Measurements from ENCODE around the gene QSOX2.

QSOX2 gene

DNA sequence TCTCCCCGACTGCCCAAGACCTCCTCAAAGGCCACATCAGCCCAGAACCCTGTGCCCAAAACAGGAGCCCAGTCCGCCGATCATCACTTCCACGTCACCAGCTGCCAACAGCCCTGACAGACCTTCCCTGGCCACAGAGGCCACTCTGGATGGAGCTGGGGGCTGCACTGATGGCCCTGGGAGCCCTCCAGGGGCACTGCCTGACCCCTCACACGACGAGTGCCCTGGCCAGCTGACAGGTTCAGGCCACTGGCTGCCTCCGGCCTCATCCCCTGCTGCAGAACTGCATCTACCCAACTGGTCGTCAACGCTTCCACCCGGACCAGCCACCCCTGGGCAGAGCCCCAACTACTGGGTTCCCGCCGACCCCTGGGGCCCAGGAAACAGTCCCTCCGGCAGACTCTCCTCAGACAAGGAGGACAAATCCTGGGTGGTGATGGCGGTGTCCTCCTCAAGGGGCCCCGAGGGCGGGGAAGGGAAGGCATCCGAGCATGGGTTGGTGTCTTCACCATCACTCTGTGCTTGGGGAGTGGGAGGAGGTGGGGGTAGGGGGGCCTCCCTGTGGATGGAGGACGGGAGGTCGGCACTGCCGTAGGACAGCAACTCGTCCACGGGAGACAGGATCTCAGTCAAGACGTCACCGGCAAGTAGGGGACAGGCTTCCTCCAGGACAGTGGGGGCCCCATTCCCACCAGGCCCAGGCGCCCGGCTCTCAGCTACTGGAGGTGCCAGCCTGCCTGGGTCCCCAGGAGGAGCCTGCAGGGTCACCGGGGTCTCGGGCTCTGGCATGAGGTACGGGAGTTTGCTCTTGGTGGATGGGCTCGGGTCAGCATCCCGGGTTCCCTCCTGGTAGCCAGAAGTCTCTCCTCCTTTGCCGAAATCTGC, 7.9 kb upstream of the QSOX2 start:
- FAIRE-seq (no peak), DNase-seq (ENCODE audit: insufficient read length) (no peak)
- TF ChIP-seq POLR2A (IDR thresholded peaks at IDR 0.05; ENCODE audit: low read depth, low read length) (no peak), TAF1 (IDR thresholded peaks at IDR 0.05; ENCODE audit: borderline replicate concordance, low read depth, low read length) (no peak), POLR2AphosphoS5 (IDR thresholded peaks at IDR 0.05; ENCODE audit: low read depth, low read length) (no peak)

DNA sequence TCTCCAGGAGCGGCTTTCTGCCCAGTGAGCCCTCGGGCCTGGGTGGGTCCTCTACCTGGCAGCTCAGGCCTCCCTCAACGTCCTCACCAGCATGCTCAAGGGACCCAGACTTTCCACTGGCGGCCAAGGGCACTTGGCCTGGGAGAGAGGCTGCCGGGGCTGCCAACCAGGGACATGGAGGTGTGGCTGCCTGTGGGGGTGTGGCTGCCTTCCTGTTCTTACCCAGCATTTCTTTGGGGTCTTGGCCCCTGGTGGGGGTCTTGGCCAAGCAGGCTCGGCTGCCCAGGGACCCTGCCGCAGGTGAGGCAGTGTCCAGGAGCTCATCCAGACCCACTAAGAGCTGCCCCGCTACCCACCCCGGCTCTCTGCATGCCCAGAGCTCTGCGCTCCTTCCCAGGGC, 7.2 kb upstream of the QSOX2 start:
- FAIRE-seq (no peak), DNase-seq (ENCODE audit: insufficient read length) (no peak)
- TF ChIP-seq POLR2A (IDR thresholded peaks at IDR 0.05; ENCODE audit: low read depth, low read length): no peak
- TF ChIP-seq TAF1 (IDR thresholded peaks at IDR 0.05; ENCODE audit: borderline replicate concordance, low read depth, low read length): no peak
- TF ChIP-seq POLR2AphosphoS5 (IDR thresholded peaks at IDR 0.05; ENCODE audit: low read depth, low read length): no peak

DNA sequence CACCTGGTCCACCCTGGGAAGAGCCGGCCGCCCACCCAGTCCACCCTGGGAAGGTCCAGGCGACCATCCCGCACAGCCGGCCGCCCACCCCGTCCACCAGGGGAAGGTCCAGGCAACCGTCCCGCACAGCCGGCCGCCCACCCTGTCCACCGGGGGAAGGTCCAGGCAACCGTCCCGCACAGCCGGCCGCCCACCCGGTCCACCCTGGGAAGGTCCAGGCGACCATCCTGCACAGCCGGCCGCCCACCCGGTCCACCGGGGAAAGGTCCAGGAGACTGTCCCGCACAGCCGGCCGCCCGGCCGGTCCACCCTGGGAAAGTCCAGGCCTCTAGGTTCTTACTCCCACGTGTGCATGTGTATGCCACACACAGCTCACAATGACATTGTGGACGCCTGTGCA, 6.7 kb upstream of the QSOX2 start:
- TF ChIP-seq TAF1 (IDR thresholded peaks at IDR 0.05; ENCODE audit: borderline replicate concordance, low read depth, low read length): no peak
- TF ChIP-seq POLR2AphosphoS5 (IDR thresholded peaks at IDR 0.05; ENCODE audit: low read depth, low read length): no peak
- TF ChIP-seq POLR2A (IDR thresholded peaks at IDR 0.05; ENCODE audit: low read depth, low read length): no peak
- no peak for DNase-seq (ENCODE audit: insufficient read length)
- no peak for FAIRE-seq

DNA sequence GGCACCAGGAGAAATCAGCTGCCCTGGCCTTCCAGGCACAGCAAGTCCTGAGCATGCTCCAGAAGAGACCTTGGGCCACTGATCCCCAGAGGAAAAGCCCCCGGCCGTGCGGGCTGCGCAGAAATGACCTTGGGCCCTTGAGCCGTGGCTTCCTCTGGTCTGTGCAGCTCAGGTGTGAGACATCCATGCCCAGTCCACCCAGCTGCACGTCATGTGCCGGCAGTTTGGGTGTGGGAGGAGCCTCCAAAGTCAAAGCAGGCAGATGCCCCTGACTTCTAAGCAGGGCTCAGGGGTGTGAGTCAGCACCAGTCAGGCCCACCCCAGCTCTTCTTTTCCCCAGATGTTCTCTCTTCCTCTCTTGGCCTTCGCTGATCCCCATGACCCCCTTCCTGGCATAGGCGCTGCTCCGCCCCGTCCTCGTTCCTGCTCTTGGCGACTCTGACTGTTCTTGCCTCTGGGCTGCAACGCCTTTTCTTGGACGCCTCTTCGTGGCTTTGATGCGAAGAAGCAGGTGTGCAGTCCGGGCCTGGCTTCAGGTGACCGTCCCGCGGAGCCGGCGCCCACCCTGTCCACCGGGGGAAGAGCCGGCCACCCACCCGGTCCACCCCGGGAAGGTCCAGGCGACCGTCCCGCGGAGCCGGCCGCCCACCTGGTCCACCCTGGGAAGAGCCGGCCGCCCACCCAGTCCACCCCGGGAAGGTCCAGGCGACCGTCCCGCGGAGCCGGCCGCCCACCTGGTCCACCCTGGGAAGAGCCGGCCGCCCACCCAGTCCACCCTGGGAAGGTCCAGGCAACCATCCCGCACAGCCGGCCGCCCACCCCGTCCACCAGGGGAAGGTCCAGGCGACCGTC, 5.9 kb upstream of the QSOX2 start:
- no peak for DNase-seq (ENCODE audit: insufficient read length)
- TF ChIP-seq TAF1 (IDR thresholded peaks at IDR 0.05; ENCODE audit: borderline replicate concordance, low read depth, low read length): no peak
- TF ChIP-seq POLR2AphosphoS5 (IDR thresholded peaks at IDR 0.05; ENCODE audit: low read depth, low read length): no peak
- no peak for TF ChIP-seq POLR2A (IDR thresholded peaks at IDR 0.05; ENCODE audit: low read depth, low read length)
- no peak for FAIRE-seq

DNA sequence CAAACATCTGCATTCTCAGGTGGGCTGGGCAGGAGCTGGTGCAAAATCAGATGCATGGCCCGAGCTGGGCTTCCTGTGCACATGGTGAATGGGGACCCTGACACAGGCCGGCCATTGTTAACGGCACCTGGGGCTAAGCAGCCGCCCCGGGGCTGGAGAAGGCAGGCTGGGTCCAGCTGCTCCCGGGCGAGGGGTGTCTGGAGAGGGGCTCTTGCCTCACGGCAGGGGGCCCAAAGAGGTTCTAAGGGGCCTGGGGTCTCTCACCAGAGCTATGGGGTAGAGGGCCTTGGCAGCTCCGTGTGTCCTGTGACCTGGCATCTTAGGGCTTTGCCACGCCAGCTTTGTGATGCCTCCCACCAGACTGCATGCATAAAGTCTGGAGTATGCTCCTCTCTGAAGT, 5.1 kb upstream of the QSOX2 start:
- no peak for TF ChIP-seq POLR2A (IDR thresholded peaks at IDR 0.05; ENCODE audit: low read depth, low read length)
- FAIRE-seq (no peak), DNase-seq (ENCODE audit: insufficient read length) (no peak)

DNA sequence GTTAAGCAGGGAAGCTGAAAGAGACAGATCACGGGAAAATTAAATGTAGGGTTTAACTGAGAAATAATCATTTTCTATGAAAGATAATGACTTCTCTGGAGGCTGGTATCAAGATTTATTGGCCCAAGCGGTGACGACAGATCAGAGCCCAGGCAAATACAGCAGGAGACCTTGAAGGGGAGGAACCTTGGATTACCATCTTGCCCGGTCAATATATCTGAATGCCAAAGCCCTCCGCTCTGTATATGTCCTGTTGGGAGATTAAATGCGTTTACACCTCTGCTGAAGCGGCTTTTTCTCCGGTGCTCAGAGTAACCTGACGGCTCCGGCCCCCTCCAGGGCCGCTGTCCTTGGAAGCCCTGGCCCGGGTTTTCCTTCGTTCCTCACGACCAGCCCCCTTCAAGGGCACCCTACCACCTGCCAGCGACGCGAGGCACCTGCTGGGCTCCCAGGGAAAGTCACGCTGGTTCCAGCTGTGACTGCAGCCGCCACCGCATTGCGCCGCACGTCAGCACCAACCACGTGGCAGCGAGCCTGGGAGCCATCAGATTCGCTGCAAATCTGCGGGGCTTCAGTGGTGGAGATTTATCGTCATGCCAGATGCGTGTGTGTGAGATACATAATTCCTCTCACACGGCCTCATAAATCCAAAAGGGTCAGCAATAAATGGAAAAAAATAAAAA, 4.4 kb upstream of the QSOX2 start:
- no peak for TF ChIP-seq POLR2AphosphoS5 (IDR thresholded peaks at IDR 0.05; ENCODE audit: low read depth, low read length)
- TF ChIP-seq POLR2A (IDR thresholded peaks at IDR 0.05; ENCODE audit: low read depth, low read length): no peak
- TF ChIP-seq TAF1 (IDR thresholded peaks at IDR 0.05; ENCODE audit: borderline replicate concordance, low read depth, low read length): no peak
- no peak for FAIRE-seq
- no peak for DNase-seq (ENCODE audit: insufficient read length)

DNA sequence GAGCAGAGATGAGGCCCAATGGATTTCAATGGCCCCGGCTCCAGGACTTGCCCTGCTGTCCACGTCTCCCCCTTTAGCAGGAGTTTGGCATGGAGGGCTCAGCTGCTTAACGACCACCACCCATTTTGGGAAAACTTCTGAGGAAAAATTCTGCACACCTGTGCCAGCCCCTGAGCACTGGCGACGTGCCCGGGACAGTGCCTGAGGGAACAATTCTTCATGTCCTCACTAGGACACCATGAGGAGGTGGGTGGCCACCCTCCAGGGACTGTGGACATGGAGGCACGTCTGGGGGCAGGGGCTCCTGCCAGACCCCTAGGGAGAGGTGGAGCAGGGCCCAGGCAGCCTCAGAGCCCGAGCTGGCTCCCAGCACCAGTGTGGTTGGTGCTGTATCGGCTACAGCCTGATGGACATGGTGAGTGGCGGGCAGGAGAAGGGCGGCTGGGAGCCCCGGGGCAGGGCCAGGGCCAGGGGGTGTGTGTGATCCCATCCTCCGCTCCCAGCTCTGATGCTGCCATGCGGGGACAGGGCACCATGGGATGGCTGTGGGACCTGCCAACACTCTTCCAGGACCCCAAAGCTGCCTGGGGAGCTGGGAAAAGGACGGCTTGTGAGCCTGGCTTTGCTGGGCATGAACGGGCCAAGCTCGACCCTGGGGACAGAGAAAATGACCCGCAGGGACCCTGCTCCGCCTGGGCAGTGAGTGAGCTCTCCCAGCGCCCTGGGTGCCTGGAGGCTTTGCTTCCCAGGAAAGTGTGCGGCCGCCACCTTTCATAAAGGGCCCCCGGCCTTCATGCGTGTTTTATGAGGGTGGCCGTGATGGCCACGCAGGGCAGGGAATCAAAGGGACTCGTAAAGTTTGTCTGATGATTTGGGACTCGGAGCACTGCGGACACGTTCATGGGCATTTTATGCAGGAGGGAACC, 3.6 kb upstream of the QSOX2 start:
- FAIRE-seq: no peak
- DNase-seq (ENCODE audit: insufficient read length): no peak
- no peak for TF ChIP-seq POLR2AphosphoS5 (IDR thresholded peaks at IDR 0.05; ENCODE audit: low read depth, low read length)

DNA sequence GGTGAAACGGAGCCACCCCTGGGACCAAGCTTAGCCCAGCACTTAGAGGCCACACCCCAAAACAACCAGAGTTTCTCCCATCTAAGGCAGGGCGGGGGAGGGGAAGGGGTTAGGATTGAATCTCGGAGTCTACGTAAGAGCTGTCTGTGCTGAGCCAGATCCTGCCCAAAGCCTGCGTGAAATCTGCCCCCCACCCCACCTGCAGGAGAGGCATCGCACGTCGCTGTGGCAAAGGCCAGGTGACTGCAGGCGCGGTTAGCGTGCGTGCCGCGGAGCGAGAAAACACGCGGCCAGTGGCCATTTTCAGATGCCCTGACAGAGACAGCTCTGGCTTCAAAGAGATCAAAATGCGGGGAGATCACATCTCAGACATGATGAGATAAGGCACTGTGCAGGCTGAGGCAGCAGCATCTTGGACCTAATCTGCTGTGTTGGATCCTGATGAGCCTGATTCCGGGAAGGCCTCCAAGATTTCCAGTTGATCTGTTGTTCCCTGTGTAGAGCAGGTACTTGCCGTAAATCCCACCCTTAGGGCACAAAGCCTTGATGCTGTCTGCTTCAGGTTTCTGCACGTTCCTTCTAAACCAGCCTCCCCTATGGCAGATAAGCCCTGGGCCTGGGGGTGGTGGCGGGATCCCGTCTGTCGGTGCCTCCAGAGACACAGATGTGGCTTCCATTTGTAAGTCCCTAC, 2.5 kb upstream of the QSOX2 start:
- no peak for DNase-seq (ENCODE audit: insufficient read length)
- no peak for FAIRE-seq

DNA sequence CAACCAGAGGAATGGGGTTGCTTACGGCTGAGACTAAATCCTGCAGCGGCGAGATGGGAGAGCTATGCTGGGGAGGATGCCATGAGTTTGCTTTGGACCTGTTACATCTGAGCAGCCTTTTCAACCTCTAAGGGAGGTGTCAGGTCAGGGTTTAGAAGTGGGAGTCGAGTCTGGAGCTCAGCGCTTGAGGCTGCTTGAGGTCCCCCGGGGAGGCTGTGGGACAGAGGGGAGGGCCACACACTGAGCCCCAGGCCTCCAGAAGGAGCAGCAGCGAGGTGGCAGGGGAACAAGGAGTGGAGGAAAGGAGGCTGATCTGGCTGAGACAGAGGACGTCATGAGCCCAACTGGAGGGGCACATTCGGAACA, 1.9 kb upstream of the QSOX2 start:
- TF ChIP-seq TAF1 (IDR thresholded peaks at IDR 0.05; ENCODE audit: borderline replicate concordance, low read depth, low read length) (no peak), POLR2AphosphoS5 (IDR thresholded peaks at IDR 0.05; ENCODE audit: low read depth, low read length) (no peak), POLR2A (IDR thresholded peaks at IDR 0.05; ENCODE audit: low read depth, low read length) (no peak)
- DNase-seq (ENCODE audit: insufficient read length) (no peak), FAIRE-seq (no peak)

More for the DNA sequence above, 2.5 kb upstream of the QSOX2 start:
- no peak for TF ChIP-seq TAF1 (IDR thresholded peaks at IDR 0.05; ENCODE audit: borderline replicate concordance, low read depth, low read length)

DNA sequence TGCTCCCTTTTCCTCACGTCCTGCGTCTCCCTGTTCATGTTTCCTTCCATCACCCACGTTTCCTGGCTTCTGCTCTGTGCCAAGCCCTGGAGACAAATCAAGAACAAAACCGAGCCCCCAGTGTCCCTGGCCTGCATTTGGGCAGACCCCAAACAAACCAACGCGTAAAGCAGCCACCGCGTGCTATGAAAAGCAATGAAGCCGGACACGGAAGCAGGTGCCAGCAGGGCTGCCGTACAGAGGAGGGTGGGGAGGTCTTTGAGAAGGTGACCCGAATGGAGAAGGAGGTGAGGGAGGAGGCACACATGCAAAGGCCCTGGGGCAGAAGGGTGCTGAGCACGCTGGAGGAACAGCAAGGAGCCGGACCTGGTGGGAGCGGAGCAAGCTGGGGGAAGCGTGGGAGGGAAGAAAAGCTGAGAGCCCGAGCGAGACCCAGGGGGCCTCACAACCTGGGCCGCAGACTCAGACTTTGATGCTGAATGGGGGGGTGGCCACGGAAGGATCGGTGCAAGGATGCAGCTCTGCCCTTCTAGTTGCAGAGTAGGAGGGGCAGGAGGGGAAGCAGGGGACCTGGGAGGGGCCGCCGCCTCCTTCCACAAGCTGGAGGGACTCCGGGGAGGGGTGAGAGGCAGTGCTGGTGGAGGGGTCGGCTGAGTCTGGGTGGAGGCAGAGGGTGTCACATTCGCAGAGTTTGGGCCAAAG, 1.4 kb upstream of the QSOX2 start:
- DNase-seq (ENCODE audit: insufficient read length): no peak
- FAIRE-seq: no peak
- TF ChIP-seq POLR2AphosphoS5 (IDR thresholded peaks at IDR 0.05; ENCODE audit: low read depth, low read length) (no peak), POLR2A (IDR thresholded peaks at IDR 0.05; ENCODE audit: low read depth, low read length) (no peak), TAF1 (IDR thresholded peaks at IDR 0.05; ENCODE audit: borderline replicate concordance, low read depth, low read length) (no peak)
